ENCODE data around the gene ANXA1. TPM values are rescaled to one million over a fixed set of nuclear protein-coding genes. Genes with fewer than 3 reads are reported as not detected.
A peak's percentile ranks its signal among the peaks of the same experiment; 100 is the strongest.

Gene ANXA1
- total RNA-seq, 1 donor from 2014 or later, result 834 TPM

- TF ChIP-seq POLR2A (IDR thresholded peaks at IDR 0.05), result peak in 1 of 2 donors; percentile 18
- TF ChIP-seq CTCF (IDR thresholded peaks at IDR 0.05), result no peak
- no peaks in the 10 kb centered on the region for H3K9me3 ChIP-seq
- peaks cover 20% of the 10 kb centered on the region for H3K4me1 ChIP-seq
- H3K4me3 ChIP-seq, result peak overlapping the region; percentile 40 to 47
- H3K27me3 ChIP-seq, result no peaks in the 10 kb centered on the region
- DNase-seq (ENCODE audit: extremely low spot score in 2 of 2), result no peak
- intact Hi-C loops (cut with DNase I), result no loop called here
- H3K27ac ChIP-seq, result peak overlapping the region; percentile 84
- H3K36me3 ChIP-seq, result no peaks in the 10 kb centered on the region
Measured at GRCh38 chr9:73132034-73132776, 19.5 kb upstream of the ANXA1 start.

- H3K9me3 ChIP-seq, result no peaks in the 10 kb centered on the region
- intact Hi-C loops (cut with DNase I), result no loop called here
- peaks cover 20% of the 10 kb centered on the region for H3K4me1 ChIP-seq
- no peaks in the 10 kb centered on the region for H3K27me3 ChIP-seq
- H3K4me3 ChIP-seq, result peak overlapping the region in 1 of 2 donors; percentile 47
- TF ChIP-seq CTCF (IDR thresholded peaks at IDR 0.05), result no peak
- no peak for TF ChIP-seq POLR2A (IDR thresholded peaks at IDR 0.05)
- TF ChIP-seq POLR2AphosphoS5 (IDR thresholded peaks at IDR 0.05; ENCODE audit: insufficient read depth in 1 of 2, low read depth in 1 of 2), result no peak
- no peaks in the 10 kb centered on the region for H3K36me3 ChIP-seq
- no peak for DNase-seq (ENCODE audit: extremely low spot score in 2 of 2)
- peak overlapping the region; percentile 84 for H3K27ac ChIP-seq
Measured at GRCh38 chr9:73133022-73133651, 18.5 kb upstream of the ANXA1 start.

GRCh38 chr9:73133921-73134407 lies 17.7 kb upstream of the ANXA1 start:
- H3K36me3 ChIP-seq, result no peaks in the 10 kb centered on the region
- DNase-seq (ENCODE audit: extremely low spot score in 2 of 2), result no peak
- H3K27ac ChIP-seq, result peak overlapping the region; percentile 45
- H3K27me3 ChIP-seq, result no peaks in the 10 kb centered on the region
- intact Hi-C loops (cut with DNase I), result no loop called here
- peaks cover 20% of the 10 kb centered on the region for H3K4me1 ChIP-seq
- H3K9me3 ChIP-seq, result no peaks in the 10 kb centered on the region
- TF ChIP-seq CTCF (IDR thresholded peaks at IDR 0.05) (no peak), POLR2AphosphoS5 (IDR thresholded peaks at IDR 0.05; ENCODE audit: insufficient read depth in 1 of 2, low read depth in 1 of 2) (peak in 1 of 2 donors; percentile 73)
- H3K4me3 ChIP-seq, result no peak overlapping the region

GRCh38 chr9:73135394-73135793 lies 16.3 kb upstream of the ANXA1 start:
- Histone ChIP-seq H3K4me3 (no peak overlapping the region), H3K27ac (no peak overlapping the region), H3K4me1 (peaks cover 20% of the 10 kb centered on the region), H3K9me3 (no peaks in the 10 kb centered on the region), H3K36me3 (no peaks in the 10 kb centered on the region), H3K27me3 (no peaks in the 10 kb centered on the region)
- no peak for DNase-seq (ENCODE audit: extremely low spot score in 2 of 2)
- intact Hi-C loops (cut with DNase I), result no loop called here
- TF ChIP-seq POLR2AphosphoS5 (IDR thresholded peaks at IDR 0.05; ENCODE audit: insufficient read depth in 1 of 2, low read depth in 1 of 2), result no peak
- no peak for TF ChIP-seq POLR2A (IDR thresholded peaks at IDR 0.05)
- TF ChIP-seq CTCF (IDR thresholded peaks at IDR 0.05), result no peak
